ENCODE data around the gene SRGAP1. TPM values are rescaled to one million over a fixed set of nuclear protein-coding genes. Genes with fewer than 3 reads are reported as not detected.

Gene SRGAP1
- polyA plus RNA-seq, 1 experiment, result 24.9 TPM

DNA sequence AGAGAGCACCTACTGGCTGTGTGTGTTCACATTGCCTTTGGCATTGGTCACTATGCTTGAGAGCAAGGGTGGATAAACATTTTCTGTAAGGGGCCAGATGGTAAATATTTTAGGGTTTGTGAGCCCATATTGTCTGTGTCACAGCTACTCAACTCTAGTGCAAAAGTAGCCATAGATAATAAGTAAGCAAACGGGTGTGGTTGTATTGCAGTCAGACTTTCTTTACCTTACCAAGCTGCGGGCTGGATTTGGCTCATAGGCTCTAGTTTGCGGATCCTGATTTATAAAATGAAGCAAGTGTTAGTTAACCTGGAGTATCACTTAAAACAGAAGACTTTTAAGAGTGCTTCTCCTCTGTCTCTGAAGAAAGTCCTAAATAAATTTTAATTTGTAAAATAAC, 208.6 kb downstream of the SRGAP1 start:
- TF ChIP-seq, protein P1, sequence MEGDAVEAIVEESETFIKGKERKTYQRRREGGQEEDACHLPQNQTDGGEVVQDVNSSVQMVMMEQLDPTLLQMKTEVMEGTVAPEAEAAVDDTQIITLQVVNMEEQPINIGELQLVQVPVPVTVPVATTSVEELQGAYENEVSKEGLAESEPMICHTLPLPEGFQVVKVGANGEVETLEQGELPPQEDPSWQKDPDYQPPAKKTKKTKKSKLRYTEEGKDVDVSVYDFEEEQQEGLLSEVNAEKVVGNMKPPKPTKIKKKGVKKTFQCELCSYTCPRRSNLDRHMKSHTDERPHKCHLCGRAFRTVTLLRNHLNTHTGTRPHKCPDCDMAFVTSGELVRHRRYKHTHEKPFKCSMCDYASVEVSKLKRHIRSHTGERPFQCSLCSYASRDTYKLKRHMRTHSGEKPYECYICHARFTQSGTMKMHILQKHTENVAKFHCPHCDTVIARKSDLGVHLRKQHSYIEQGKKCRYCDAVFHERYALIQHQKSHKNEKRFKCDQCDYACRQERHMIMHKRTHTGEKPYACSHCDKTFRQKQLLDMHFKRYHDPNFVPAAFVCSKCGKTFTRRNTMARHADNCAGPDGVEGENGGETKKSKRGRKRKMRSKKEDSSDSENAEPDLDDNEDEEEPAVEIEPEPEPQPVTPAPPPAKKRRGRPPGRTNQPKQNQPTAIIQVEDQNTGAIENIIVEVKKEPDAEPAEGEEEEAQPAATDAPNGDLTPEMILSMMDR (IDR thresholded peaks at IDR 0.05; ENCODE audit: low read depth, low read length), result no peak
- Histone ChIP-seq H3K27me3 (ENCODE audit: control insufficient read depth, insufficient read depth, low read length) (no peaks in the 10 kb centered on the region), H3K4me3 (ENCODE audit: low read depth, low read length) (no peak overlapping the region), H3K27ac (ENCODE audit: low read depth, low read length) (no peak overlapping the region), H3K9me3 (ENCODE audit: control insufficient read depth, insufficient read depth, low read length) (no peaks in the 10 kb centered on the region)
- ChIA-PET CTCF (interaction anchor here (0.7 kb wide), 1 partner anchor 208 kb away, joined by 3 read pairs; no protein-coding TSS in a partner anchor), POLR2A (no interaction called here)
- no peak for DNase-seq (ENCODE audit: low read depth, low spot score)

DNA sequence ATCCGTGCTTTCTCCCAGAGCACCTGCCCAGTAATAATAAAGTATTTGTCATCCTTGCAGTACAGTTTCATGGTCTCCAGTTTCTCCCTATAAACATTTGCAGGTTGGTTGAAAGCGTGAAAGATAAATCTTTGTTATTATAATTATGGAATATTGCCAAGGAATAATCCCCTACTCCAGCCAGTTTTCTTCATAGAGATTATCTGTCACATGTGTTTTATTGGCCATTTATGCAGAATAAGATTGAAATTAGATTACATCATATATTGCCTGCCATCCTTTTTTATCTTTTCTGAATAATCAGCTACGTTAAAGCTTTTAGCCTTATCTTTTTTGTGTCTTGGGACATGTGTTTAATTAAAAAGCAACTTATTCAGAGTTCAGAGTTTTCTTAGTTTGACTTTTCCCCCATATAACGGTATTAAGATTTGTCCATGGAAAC, 209.6 kb downstream of the SRGAP1 start:
- no peaks in the 10 kb centered on the region for H3K9me3 ChIP-seq (ENCODE audit: control insufficient read depth, insufficient read depth, low read length)
- CTCF ChIA-PET, result no interaction called here
- no peak overlapping the region for H3K27ac ChIP-seq (ENCODE audit: low read depth, low read length)
- no peak for DNase-seq (ENCODE audit: low read depth, low spot score)
- H3K27me3 ChIP-seq (ENCODE audit: control insufficient read depth, insufficient read depth, low read length), result no peaks in the 10 kb centered on the region
- TF ChIP-seq, protein P1 (IDR thresholded peaks at IDR 0.05; ENCODE audit: low read depth, low read length), result no peak
- POLR2A ChIA-PET, result no interaction called here
- H3K4me3 ChIP-seq (ENCODE audit: low read depth, low read length), result no peak overlapping the region

DNA sequence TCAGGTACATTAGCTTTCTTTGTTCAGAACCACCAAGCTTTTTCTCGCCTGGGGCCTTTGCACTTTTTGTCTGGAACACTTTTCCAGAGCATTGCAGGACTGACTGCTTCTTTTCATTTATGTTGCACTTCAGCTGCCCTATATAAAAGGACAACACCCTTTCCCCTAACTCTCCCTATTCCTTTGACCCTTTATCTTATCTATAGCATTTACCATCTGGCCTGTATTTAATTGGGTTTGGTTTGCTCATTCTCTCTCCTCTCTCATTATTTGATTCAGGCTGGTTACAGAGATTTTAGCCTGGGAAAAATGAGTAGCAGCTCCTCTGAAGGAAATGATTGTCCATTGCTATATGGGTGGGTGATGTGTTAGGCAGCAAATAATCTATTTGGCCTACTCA, 212.2 kb downstream of the SRGAP1 start:
- TF ChIP-seq, protein P1 (IDR thresholded peaks at IDR 0.05; ENCODE audit: low read depth, low read length), result no peak
- Histone ChIP-seq H3K9me3 (ENCODE audit: control insufficient read depth, insufficient read depth, low read length) (no peaks in the 10 kb centered on the region), H3K27me3 (ENCODE audit: control insufficient read depth, insufficient read depth, low read length) (no peaks in the 10 kb centered on the region), H3K4me3 (ENCODE audit: low read depth, low read length) (no peak overlapping the region), H3K27ac (ENCODE audit: low read depth, low read length) (no peak overlapping the region)
- CTCF ChIA-PET, result no interaction called here
- no peak for DNase-seq (ENCODE audit: low read depth, low spot score)
- POLR2A ChIA-PET, result no interaction called here

DNA sequence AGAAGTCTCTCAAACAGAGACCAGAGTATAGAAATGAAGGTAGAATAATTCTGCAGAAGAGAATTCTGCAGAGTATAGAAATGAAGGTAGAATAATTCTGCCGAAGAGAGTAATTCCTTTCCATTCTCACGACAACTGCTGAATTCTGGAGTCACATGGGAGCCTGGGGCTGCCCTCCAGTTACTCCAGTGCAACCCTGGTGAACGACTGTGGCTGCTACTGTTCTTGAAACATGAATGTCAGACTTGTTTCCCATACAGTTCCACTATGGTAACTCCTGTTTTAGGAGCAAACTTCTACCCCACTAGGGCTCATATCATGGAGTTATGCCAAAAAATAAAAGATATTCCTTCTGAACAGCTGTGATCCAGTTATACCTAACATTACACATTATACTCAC, 213.2 kb downstream of the SRGAP1 start:
- TF ChIP-seq, protein P1 (IDR thresholded peaks at IDR 0.05; ENCODE audit: low read depth, low read length), result no peak
- ChIA-PET POLR2A (no interaction called here), CTCF (no interaction called here)
- no peak for DNase-seq (ENCODE audit: low read depth, low spot score)
- Histone ChIP-seq H3K9me3 (ENCODE audit: control insufficient read depth, insufficient read depth, low read length) (no peaks in the 10 kb centered on the region), H3K27ac (ENCODE audit: low read depth, low read length) (no peak overlapping the region), H3K27me3 (ENCODE audit: control insufficient read depth, insufficient read depth, low read length) (no peaks in the 10 kb centered on the region), H3K4me3 (ENCODE audit: low read depth, low read length) (no peak overlapping the region)

DNA sequence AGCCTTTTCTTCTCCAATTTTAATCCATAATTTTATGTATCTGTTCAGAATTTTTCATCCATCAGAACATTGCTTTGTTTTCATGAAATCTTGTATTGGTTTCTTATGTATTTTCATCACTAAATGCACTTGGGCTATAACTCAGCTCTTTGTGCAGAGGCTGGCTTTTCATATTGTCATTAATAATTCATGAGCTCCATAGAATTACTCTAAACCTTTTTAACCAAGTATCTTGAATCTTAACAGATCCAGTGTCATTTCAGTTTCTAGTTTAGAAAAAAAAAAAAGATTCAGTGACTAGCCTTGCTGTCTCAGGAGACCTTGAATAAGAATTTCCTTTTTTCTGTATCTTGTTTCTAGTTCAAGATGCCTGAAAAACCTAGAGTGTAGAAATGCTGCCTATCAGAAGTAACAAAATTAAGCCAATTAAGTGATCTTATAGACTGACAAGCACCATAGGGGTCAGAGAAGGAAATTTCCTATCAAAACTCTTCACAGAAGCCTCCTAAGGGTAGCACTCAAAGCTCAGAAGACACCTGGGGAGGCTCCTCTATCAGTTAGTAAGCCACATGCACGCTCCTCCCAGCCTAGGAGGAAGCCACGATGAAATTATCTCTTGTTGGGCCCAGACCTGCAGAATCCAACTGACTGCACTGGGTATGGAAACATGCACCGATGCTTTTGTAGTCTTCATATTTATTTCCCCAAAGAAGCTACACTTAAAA, 214.2 kb downstream of the SRGAP1 start:
- no peak overlapping the region for H3K4me3 ChIP-seq (ENCODE audit: low read depth, low read length)
- POLR2A ChIA-PET, result no interaction called here
- TF ChIP-seq, protein P1 (IDR thresholded peaks at IDR 0.05; ENCODE audit: low read depth, low read length), result no peak
- DNase-seq (ENCODE audit: low read depth, low spot score), result no peak
- H3K27ac ChIP-seq (ENCODE audit: low read depth, low read length), result no peak overlapping the region
- CTCF ChIA-PET, result interaction anchor here (1.0 kb wide), 1 partner anchor 12 kb away, joined by 3 read pairs; no protein-coding TSS in a partner anchor
- H3K27me3 ChIP-seq (ENCODE audit: control insufficient read depth, insufficient read depth, low read length), result no peaks in the 10 kb centered on the region
- H3K9me3 ChIP-seq (ENCODE audit: control insufficient read depth, insufficient read depth, low read length), result no peaks in the 10 kb centered on the region

Data from AG04450 (cell line).